ENCODE data around the gene NTM.

GRCh38 chr11:131692961-131693360 is 322.5 kb downstream of the NTM start:
- TF ChIP-seq, protein P1, sequence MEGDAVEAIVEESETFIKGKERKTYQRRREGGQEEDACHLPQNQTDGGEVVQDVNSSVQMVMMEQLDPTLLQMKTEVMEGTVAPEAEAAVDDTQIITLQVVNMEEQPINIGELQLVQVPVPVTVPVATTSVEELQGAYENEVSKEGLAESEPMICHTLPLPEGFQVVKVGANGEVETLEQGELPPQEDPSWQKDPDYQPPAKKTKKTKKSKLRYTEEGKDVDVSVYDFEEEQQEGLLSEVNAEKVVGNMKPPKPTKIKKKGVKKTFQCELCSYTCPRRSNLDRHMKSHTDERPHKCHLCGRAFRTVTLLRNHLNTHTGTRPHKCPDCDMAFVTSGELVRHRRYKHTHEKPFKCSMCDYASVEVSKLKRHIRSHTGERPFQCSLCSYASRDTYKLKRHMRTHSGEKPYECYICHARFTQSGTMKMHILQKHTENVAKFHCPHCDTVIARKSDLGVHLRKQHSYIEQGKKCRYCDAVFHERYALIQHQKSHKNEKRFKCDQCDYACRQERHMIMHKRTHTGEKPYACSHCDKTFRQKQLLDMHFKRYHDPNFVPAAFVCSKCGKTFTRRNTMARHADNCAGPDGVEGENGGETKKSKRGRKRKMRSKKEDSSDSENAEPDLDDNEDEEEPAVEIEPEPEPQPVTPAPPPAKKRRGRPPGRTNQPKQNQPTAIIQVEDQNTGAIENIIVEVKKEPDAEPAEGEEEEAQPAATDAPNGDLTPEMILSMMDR (IDR thresholded peaks at IDR 0.05), result no peak
- no peak for TF ChIP-seq POLR2A (IDR thresholded peaks at IDR 0.05)
